Left colon (tissue), 2 donors: ENCODE results near the gene RPL15. TPM values are rescaled to one million over a fixed set of nuclear protein-coding genes. Genes with fewer than 3 reads are reported as not detected.
"Not testable (repeated sequence)": the region's sequence is repeated elsewhere in the genome, so short reads cannot be mapped to it uniquely, and the experiment has no call there.

Experiments used
- ATAC-seq: fragments of 200-7000 bp; cut with Tn5 transposase; one replicate; pipeline ENCODE4 v1.9.1; 2020; ENCODE audit warnings: mild to moderate bottlenecking, moderate library complexity
- DNase-seq, 2 donors: peaks; one replicate each; pipeline ENCODE4 v3.0.0-alpha.2; 2020
- intact Hi-C, 2 donors: fragments of 100-400 bp; cut with DNase I in 1 of 2; cut with micrococcal nuclease in 1 of 2; formaldehyde crosslinking; loops; one replicate each; pipeline versions ENCODE4 v1.11.2 to v1.14.0; 2022; cut with DNase I, micrococcal nuclease
- long read RNA-seq: library from polyadenylated mRNA; unstranded; transcript quantifications from one replicate; pipeline ENCODE4 v2.0.0, GENCODE V29; 2021
- total RNA-seq, 2 donors: library from RNA; stranded (reverse); fragmentation: NEBNext Ultra II Directional; extraction: Animal tissue kit (Norgen Biotek cat#: 25700); gene quantifications; one replicate each; pipeline ENCODE4 v1.2.1, GENCODE V29; 2021
- donor health status: DM: no; HTN: no; CAD: no.
- donor health status: DM: yes; HTN: yes; CAD: no.

The RPL15 gene
- 1,000 to 10,000 TPM; 1,192 to 1,307 TPM for total RNA-seq
- long read RNA-seq, transcript RPL15-208 (4 exons, 1,063 nt) = minor isoform, 47 of 708 reads
- long read RNA-seq, transcript RPL15-215 (4 exons, 824 nt) = minor isoform, 7 of 708 reads
- long read RNA-seq, transcript RPL15-201 (4 exons, 2,730 nt) = major isoform, 599 of 708 reads
- long read RNA-seq, transcript RPL15-202 (3 exons, 820 nt) = minor isoform, 31 of 708 reads
- long read RNA-seq, partial matches to known transcripts = 0 of 708 reads
- long read RNA-seq, other reads (novel, unspliced or antisense) = 17 of 708 reads

DNA sequence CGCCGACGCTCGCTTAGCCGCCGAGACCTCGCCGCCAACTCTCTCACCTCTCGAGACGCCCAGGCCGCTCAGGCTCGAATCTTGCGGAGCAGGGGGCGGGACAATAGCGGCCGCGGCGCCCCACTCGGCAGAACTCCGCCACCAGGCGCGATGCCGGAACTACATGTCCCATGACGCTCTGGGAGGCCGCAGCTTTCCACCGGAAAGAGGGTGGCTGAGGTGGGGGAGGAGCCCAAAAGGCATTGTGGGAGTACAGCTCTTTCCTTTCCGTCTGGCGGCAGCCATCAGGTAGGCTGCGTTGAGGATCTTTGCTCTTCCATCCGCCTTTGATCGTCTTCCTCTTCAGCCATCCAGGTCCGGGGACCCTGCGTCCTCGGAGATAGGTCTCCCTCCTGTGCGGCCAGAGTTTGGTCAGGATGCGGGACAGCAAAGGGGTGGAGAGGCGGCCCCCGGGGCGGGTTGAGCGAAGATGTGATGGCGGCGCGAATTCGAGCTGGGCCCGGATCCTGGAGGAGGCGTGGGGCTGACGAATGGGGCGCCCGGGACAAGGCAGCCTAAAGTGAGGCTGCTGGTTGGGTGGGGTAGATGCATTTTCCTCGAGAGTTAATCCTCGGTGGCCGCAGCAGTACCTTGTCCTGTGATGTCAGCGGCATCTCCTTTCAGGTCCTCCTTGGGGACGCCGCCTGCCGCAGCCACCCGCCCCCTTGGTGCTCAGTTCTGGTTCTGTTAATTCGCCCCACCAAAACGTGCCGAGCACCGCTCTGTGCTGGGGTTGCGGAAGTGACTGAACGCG lies at the start of gene RPL15, which contains the start of gene NKIRAS1:
RPL15 (plus strand) TSS at position 247 of the 793 bp plus-strand sequence. CDS start 728 bp downstream, outside the sequence.
NKIRAS1 (minus strand) TSS at position 105 of the 793 bp plus-strand sequence. CDS start 6,086 bp downstream, outside the sequence.
- peak; percentile 95 for ATAC-seq
- intact Hi-C loops = no loop called here

GRCh38 chr3:23867400-23867799 lies 49.5 kb upstream of the RPL15 start:
- intact Hi-C loops = no loop called here
- ATAC-seq (no peak), DNase-seq (no peak)

More for the DNA sequence above, at the start of gene RPL15, which contains the start of gene NKIRAS1:
- DNase-seq = peak; percentile 98

- intact Hi-C loops = no loop called here
- DNase-seq (no peak), ATAC-seq (no peak)
These were observed 49.1 kb upstream of the RPL15 start for GRCh38 chr3:23867838-23868237.

DNA sequence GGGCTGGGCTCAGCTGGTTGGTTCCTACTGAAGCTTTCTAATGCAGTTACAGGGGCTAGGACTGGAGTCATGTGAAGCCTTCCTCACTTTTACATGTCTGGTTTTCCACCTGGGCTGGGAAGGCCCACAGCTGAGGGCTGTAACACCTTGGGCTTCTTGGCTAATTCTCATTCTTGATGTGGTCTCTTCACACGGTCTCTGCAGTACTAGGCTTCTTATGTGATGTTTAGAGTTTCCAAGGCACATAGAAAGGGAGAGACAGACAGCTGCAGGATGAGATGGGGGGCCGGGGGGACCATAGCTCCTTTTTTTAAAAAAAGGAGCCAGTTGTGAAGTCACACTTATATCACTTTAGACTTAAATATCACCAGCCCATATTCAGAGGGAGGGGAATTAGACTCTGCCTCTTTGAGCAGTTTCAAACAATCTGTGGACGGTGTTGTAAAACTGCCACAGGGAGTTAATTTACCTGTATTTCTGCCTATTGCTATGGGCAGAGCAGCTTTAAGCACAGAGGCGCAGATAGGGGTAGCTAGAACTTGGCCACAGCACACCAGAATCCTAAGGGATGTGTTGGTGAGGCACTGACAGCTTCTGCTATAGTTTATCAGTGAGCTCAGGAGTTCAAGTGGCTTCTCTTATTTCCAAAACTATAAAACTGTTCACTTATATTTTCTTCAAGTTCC lies 46.8 kb upstream of the RPL15 start:
- DNase-seq (no peak), ATAC-seq (no peak)
- intact Hi-C loops = no loop called here

GRCh38 chr3:23870663-23871043 lies 46.3 kb upstream of the RPL15 start:
- ATAC-seq, DNase-seq, intact Hi-C loops: not testable (repeated sequence)

- ATAC-seq, DNase-seq, intact Hi-C loops: not testable (repeated sequence)
These were observed 45.6 kb upstream of the RPL15 start for GRCh38 chr3:23871361-23871760.

GRCh38 chr3:23872330-23872729 lies 44.6 kb upstream of the RPL15 start:
- intact Hi-C loops = no loop called here
- ATAC-seq = no peak
- no peak for DNase-seq

DNA sequence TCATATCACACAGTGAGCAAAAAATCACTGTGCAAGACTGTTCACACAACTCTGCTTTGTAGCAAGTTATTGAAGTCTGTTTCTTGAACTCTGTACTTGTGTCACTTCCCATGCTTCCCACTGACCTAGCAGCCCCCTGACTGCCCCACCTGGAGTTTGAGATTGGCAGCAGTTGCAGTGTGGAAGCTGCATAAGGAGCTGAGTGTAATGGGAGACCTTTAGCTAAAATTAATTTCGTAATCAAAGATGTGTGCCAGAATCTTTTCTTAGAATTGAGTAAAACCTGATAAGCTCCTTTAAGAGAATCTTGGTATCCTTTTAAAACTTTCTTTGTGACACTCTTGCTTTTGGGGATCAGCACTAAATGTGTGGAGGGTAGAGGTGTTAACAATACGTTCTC lies 43.0 kb upstream of the RPL15 start:
- intact Hi-C loops = no loop called here
- ATAC-seq = no peak

GRCh38 chr3:23874359-23875112 lies 42.4 kb upstream of the RPL15 start:
- no peak for DNase-seq
- ATAC-seq = no peak
- intact Hi-C loops = no loop called here

More for the DNA sequence above, 43.0 kb upstream of the RPL15 start:
- no peak for DNase-seq

DNA sequence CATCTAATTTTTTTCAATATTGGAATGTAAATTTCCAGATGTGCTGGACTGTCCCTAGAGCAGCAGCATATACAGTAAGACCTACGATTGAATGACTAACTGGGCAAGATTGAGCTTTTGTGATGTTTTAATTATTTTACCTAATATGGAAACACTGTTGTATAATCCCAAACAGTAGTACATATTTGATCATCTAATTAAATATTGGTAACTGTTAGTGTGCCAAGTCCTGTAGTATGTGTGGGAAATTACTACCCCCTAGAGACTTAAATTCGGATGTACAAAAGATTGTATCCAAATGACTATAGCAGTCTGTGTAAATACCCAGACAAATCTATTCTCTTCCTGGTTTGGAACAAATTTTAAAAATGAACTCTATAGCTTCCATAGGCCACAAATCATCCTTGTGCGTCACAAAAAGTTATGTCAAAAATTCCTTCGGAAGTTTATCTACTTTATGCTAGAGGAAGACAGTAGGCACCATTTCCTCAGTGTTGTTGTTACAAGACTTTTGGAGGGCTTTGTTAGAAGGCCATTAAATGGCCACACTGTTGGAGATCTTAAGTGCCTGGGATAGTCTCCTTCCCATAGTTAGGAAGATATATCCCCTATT lies 41.7 kb upstream of the RPL15 start:
- intact Hi-C loops = no loop called here
- DNase-seq (no peak), ATAC-seq (no peak)

GRCh38 chr3:23876923-23877322 lies 40.0 kb upstream of the RPL15 start:
- ATAC-seq (no peak), DNase-seq (no peak)
- intact Hi-C loops = no loop called here

GRCh38 chr3:23877329-23877980 lies 39.5 kb upstream of the RPL15 start:
- no peak for DNase-seq
- intact Hi-C loops = no loop called here
- no peak for ATAC-seq

GRCh38 chr3:23879485-23879884 lies 37.4 kb upstream of the RPL15 start:
- ATAC-seq = no peak
- intact Hi-C loops = no loop called here
- no peak for DNase-seq

- ATAC-seq (peak; percentile 34), DNase-seq (no peak)
These were observed 36.1 kb upstream of the RPL15 start for GRCh38 chr3:23880703-23881339.

GRCh38 chr3:23881993-23882392 lies 34.9 kb upstream of the RPL15 start:
- ATAC-seq, DNase-seq: not testable (repeated sequence)
- intact Hi-C loops = loop anchor here in 1 of 2 donors (10.0 kb wide), 1 partner anchor 353 kb away; no protein-coding TSS in a partner anchor

More at GRCh38 chr3:23880703-23881339, 36.1 kb upstream of the RPL15 start:
- intact Hi-C loops = loop anchor here in 1 of 2 donors (10.0 kb wide), 1 partner anchor 354 kb away; no protein-coding TSS in a partner anchor

GRCh38 chr3:23882487-23882918 lies 34.4 kb upstream of the RPL15 start:
- intact Hi-C loops = loop anchor here in 1 of 2 donors (10.0 kb wide), 1 partner anchor 352 kb away; no protein-coding TSS in a partner anchor
- ATAC-seq = peak; percentile 14
- DNase-seq = no peak

GRCh38 chr3:23884481-23884880 lies 32.5 kb upstream of the RPL15 start:
- ATAC-seq = no peak
- intact Hi-C loops = loop anchor here in 1 of 2 donors (10.0 kb wide), 1 partner anchor 350 kb away; no protein-coding TSS in a partner anchor
- DNase-seq = no peak
